Kidney (tissue), 14 donors: ENCODE data around the gene MAP3K14. TPM values are rescaled to one million over a fixed set of nuclear protein-coding genes. Genes with fewer than 3 reads are reported as not detected.

Experiments
- DNase-seq, 5 donors: peaks; one replicate each; pipeline ENCODE4 v3.0.0-alpha.2; 2013 to 2020
- FAIRE-seq: peaks from 2 replicates; lab custom pipeline; 2012; peaks lifted over from hg19 to GRCh38; lab: Jason Lieb, UNC
- H3K27ac ChIP-seq, 2 donors: one replicate each; pipeline ENCODE4 v1.7.0; 2013; ENCODE audit warnings: low read depth in 2 of 2, low read length in 2 of 2, inconsistent platforms in 1 of 2
- H3K27me3 ChIP-seq: one replicate; pipeline ENCODE4 v1.7.1; 2013; ENCODE audit warnings: low read length, inconsistent platforms; ENCODE audit not compliant: control insufficient read depth, insufficient read depth
- H3K36me3 ChIP-seq, 3 donors: one replicate each; pipeline versions ENCODE4 v1.7.0 to v1.7.1; 2013; ENCODE audit warnings: low read length in 3 of 3, control low read depth in 1 of 3, inconsistent platforms in 1 of 3; ENCODE audit not compliant: insufficient read depth in 3 of 3, control insufficient read depth in 2 of 3
- H3K4me1 ChIP-seq, 3 donors: one replicate each; pipeline versions ENCODE4 v1.7.0 to v1.7.1; 2013; ENCODE audit warnings: low read length in 3 of 3, inconsistent platforms in 1 of 3, low read depth in 1 of 3; ENCODE audit not compliant: control insufficient read depth in 2 of 3, insufficient read depth in 2 of 3
- H3K4me3 ChIP-seq, 3 donors: one replicate each; pipeline versions ENCODE4 v1.7.0 to v1.8.1; 2013; ENCODE audit warnings: low read length in 3 of 3, control low read depth in 1 of 3, inconsistent platforms in 1 of 3
- H3K9ac ChIP-seq, 3 donors: one replicate each; pipeline versions ENCODE4 v1.7.0 to v1.7.1; 2013; ENCODE audit warnings: low read length in 3 of 3, control low read depth in 1 of 3, inconsistent platforms in 1 of 3
- H3K9me3 ChIP-seq, 3 donors: one replicate each; pipeline versions ENCODE4 v1.7.0 to v1.7.1; 2013; ENCODE audit warnings: low read length in 3 of 3, control low read depth in 1 of 3, inconsistent platforms in 1 of 3; ENCODE audit not compliant: control insufficient read depth in 2 of 3, insufficient read depth in 1 of 3
- CTCF ChIP-seq: IDR thresholded peaks from 3 replicates; pipeline ENCODE4 v1.5.1; 2012; ENCODE audit warnings: mild to moderate bottlenecking, moderate library complexity, borderline replicate concordance; ENCODE audit not compliant: insufficient read depth; ENCODE audit errors: extremely low read depth
- intact Hi-C: fragments of 100-400 bp; cut with DNase I; formaldehyde crosslinking; loops from one replicate; pipeline ENCODE4 v1.11.1; 2022
- polyA plus RNA-seq: library from polyadenylated mRNA; stranded (reverse); fragments of 350-450 nt; fragmentation: Illumina TruSeq; extraction: RNeasy Lipid Tissue Mini Kit (QIAGEN cat#74804); gene quantifications from one replicate; pipeline ENCODE4 v1.2.3, GENCODE V29; 2014; ENCODE audit warnings: low read depth, low replicate concordance; ENCODE audit not compliant: insufficient read depth
- total RNA-seq: library from RNA; stranded (reverse); fragmentation: NEBNext Ultra II Directional; extraction: Animal tissue kit (Norgen Biotek cat#: 25700); gene quantifications from one replicate; pipeline ENCODE4 v1.2.1, GENCODE V29; 2021
- donor health status: control.
- donor health status: control.
- donor health status: control.
- donor health status: control.
- donor health status: control.
- donor health status: DM: yes; HTN: yes; CAD: no.
- donor health status: Normal renal cell carcinoma (clear cell type).

MAP3K14 gene
- total and polyA plus RNA-seq, 2 donors from 2014 or later, result 7.6 to 24.5 TPM

GRCh38 chr17:45298546-45299285 lies 18.1 kb downstream of the MAP3K14 start:
- FAIRE-seq (no peak), DNase-seq (peak in 1 of 5 donors; percentile 15)
- Histone ChIP-seq H3K9me3 (no peaks in the 10 kb centered on the region), H3K27me3 (no peaks in the 10 kb centered on the region), H3K36me3 (no peaks in the 10 kb centered on the region), H3K4me3 (peak overlapping the region in 1 of 3 donors; percentile 3), H3K27ac (peak overlapping the region in 1 of 2 donors; percentile 39), H3K4me1 (peaks cover 4 to 52% (median 36%) of the 10 kb centered on the region in 3 donors), H3K9ac (no peak overlapping the region)
- intact Hi-C loops, result no loop called here
- no peak for TF ChIP-seq CTCF

- peaks cover 4 to 67% (median 53%) of the 10 kb centered on the region in 3 donors for H3K4me1 ChIP-seq
- no peak overlapping the region for H3K9ac ChIP-seq
- H3K36me3 ChIP-seq, result no peaks in the 10 kb centered on the region
- intact Hi-C loops, result no loop called here
- H3K27ac ChIP-seq, result no peak overlapping the region
- no peaks in the 10 kb centered on the region for H3K27me3 ChIP-seq
- H3K4me3 ChIP-seq, result no peak overlapping the region
- TF ChIP-seq CTCF, result no peak
- H3K9me3 ChIP-seq, result no peaks in the 10 kb centered on the region
- no peak for DNase-seq
- FAIRE-seq, result no peak
Observed at GRCh38 chr17:45296833-45297124, 20.0 kb downstream of the MAP3K14 start.

GRCh38 chr17:45296003-45296832 lies 20.6 kb downstream of the MAP3K14 start:
- intact Hi-C loops, result no loop called here
- Histone ChIP-seq H3K9me3 (no peaks in the 10 kb centered on the region), H3K9ac (no peak overlapping the region), H3K4me1 (peaks cover 4 to 72% (median 55%) of the 10 kb centered on the region in 3 donors), H3K27me3 (no peaks in the 10 kb centered on the region), H3K36me3 (no peaks in the 10 kb centered on the region), H3K4me3 (no peak overlapping the region), H3K27ac (no peak overlapping the region)
- DNase-seq, result peak in 1 of 5 donors; percentile 69
- TF ChIP-seq CTCF, result no peak
- no peak for FAIRE-seq
